Mesendoderm (in vitro differentiated cells): ENCODE results near the gene CEP41.

Source experiments
- DNase-seq: peaks from one replicate; pipeline ENCODE4 v3.0.0; 2013
- H2AK5ac ChIP-seq: 2 replicates; pipeline ENCODE4 v1.6.1; 2013; ENCODE audit warnings: low read length, inconsistent platforms
- H2BK120ac ChIP-seq: 2 replicates; pipeline ENCODE4 v1.6.1; 2013; ENCODE audit warnings: low read depth, mild to moderate bottlenecking, low read length, moderate library complexity, mixed read lengths
- H2BK15ac ChIP-seq: replicated peaks from 2 replicates; pipeline ENCODE4 v1.6.1; 2013; ENCODE audit warnings: low read depth, mild to moderate bottlenecking, moderate library complexity
- H2BK5ac ChIP-seq: 2 replicates; pipeline ENCODE4 v1.6.1; 2013; ENCODE audit warnings: low read length, inconsistent platforms
- H3K18ac ChIP-seq: 2 replicates; pipeline ENCODE4 v1.6.1; 2013; ENCODE audit warnings: mild to moderate bottlenecking, low read length, mixed read lengths
- H3K23ac ChIP-seq: one replicate; pipeline ENCODE4 v1.6.1; 2013; ENCODE audit warnings: low read length
- H3K27ac ChIP-seq: 2 replicates; pipeline ENCODE4 v1.5.1; 2013; ENCODE audit warnings: low read depth, mild to moderate bottlenecking, inconsistent platforms, low read length, moderate library complexity
- H3K27me3 ChIP-seq: 2 replicates; pipeline ENCODE4 v1.6.1; 2013; ENCODE audit warnings: low read length, control low read depth, mild to moderate bottlenecking, inconsistent platforms; ENCODE audit not compliant: insufficient read depth, poor library complexity
- H3K36me3 ChIP-seq: 2 replicates; pipeline ENCODE4 v1.6.1; 2013; ENCODE audit warnings: low read length, inconsistent platforms; ENCODE audit not compliant: control insufficient read depth, insufficient read depth
- H3K4ac ChIP-seq: one replicate; pipeline ENCODE4 v1.6.1; 2013; ENCODE audit warnings: low read depth, mild to moderate bottlenecking, low read length, moderate library complexity
- H3K4me1 ChIP-seq: 2 replicates; pipeline ENCODE4 v1.6.1; 2013; ENCODE audit warnings: low read depth, low read length, inconsistent platforms; ENCODE audit not compliant: control insufficient read depth
- H3K4me2 ChIP-seq: 2 replicates; pipeline ENCODE4 v1.6.1; 2013; ENCODE audit warnings: low read length
- H3K4me3 ChIP-seq: 2 replicates; pipeline ENCODE4 v1.5.1; 2013; ENCODE audit warnings: mild to moderate bottlenecking, low read length
- H3K56ac ChIP-seq: one replicate; pipeline ENCODE4 v1.6.1; 2013; ENCODE audit warnings: low read length
- H3K79me1 ChIP-seq: 2 replicates; pipeline ENCODE4 v1.6.1; 2013; ENCODE audit warnings: low read length, inconsistent platforms
- H3K79me2 ChIP-seq: 2 replicates; pipeline ENCODE4 v1.6.1; 2013; ENCODE audit warnings: mild to moderate bottlenecking, low read length; ENCODE audit not compliant: control insufficient read depth, insufficient read depth
- H3K9ac ChIP-seq: 2 replicates; pipeline ENCODE4 v1.6.1; 2013; ENCODE audit warnings: low read length, inconsistent platforms
- H4K5ac ChIP-seq: one replicate; pipeline ENCODE4 v1.6.1; 2013; ENCODE audit warnings: low read length
- H4K8ac ChIP-seq: one replicate; pipeline ENCODE4 v1.6.1; 2013; ENCODE audit warnings: low read depth, mild to moderate bottlenecking, control low read depth, low read length, moderate library complexity
- WGBS: extraction: QIAGEN DNeasy Blood & Tissue Kit; methylation state at CpG from one replicate; pipeline ENCODE4 v1.1.7; 2013; ENCODE audit warnings: low lambda C conversion rate, missing lambda C conversion rate; ENCODE audit not compliant: insufficient coverage; ENCODE audit errors: extremely low coverage; 5-methylcytosine and 5-hydroxymethylcytosine counted together

The CEP41 gene

DNA sequence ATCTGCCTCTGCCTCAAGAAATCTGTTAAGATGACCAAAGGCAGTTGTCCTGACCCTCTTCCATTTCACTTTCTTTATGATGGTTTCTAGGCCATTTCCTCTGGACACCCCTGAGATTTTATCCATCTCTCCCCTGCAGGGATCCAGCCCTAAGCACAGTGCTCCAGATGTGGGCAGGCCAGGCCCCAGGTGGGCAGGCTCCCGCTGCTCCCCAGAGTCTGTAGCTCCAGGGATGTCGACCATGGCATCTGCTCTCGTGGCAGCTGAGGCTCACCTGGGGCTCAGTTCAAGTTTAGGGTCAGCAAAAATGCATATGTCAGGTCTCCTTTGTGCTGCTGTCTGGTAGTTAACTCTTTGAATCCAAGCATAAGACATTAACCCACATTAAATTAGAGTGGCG, 11.8 kb downstream of the CEP41 start:
- H3K4ac ChIP-seq, result no peak overlapping the region
- H3K4me1 ChIP-seq, result no peaks in the 10 kb centered on the region
- no peak overlapping the region for H3K56ac ChIP-seq
- H3K4me3 ChIP-seq, result no peak overlapping the region
- no peak overlapping the region for H3K9ac ChIP-seq
- H3K79me1 ChIP-seq, result no peaks in the 10 kb centered on the region
- no peak overlapping the region for H2BK15ac ChIP-seq
- H3K27ac ChIP-seq, result no peak overlapping the region
- H3K36me3 ChIP-seq, result no peaks in the 10 kb centered on the region
- no peak overlapping the region for H2BK5ac ChIP-seq
- H3K4me2 ChIP-seq, result no peak overlapping the region
- H2AK5ac ChIP-seq, result no peak overlapping the region
- WGBS, result no CpG with 5 or more reads among the region's 4 CpGs
- no peak overlapping the region for H2BK120ac ChIP-seq
- H4K8ac ChIP-seq, result no peak overlapping the region
- H3K18ac ChIP-seq, result no peak overlapping the region
- no peaks in the 10 kb centered on the region for H3K79me2 ChIP-seq
- H3K23ac ChIP-seq, result no peak overlapping the region
- no peaks in the 10 kb centered on the region for H3K27me3 ChIP-seq
- no peak overlapping the region for H4K5ac ChIP-seq
- no peak for DNase-seq

- H3K18ac ChIP-seq, result no peak overlapping the region
- H3K4me1 ChIP-seq, result no peaks in the 10 kb centered on the region
- H3K36me3 ChIP-seq, result no peaks in the 10 kb centered on the region
- H2BK5ac ChIP-seq, result no peak overlapping the region
- WGBS, result 100% methylated on average over 2 of the region's 4 CpGs
- H3K23ac ChIP-seq, result no peak overlapping the region
- no peak for DNase-seq
- no peak overlapping the region for H3K9ac ChIP-seq
- no peak overlapping the region for H2BK15ac ChIP-seq
- H3K56ac ChIP-seq, result no peak overlapping the region
- H3K4me3 ChIP-seq, result no peak overlapping the region
- H4K5ac ChIP-seq, result no peak overlapping the region
- no peaks in the 10 kb centered on the region for H3K27me3 ChIP-seq
- H4K8ac ChIP-seq, result no peak overlapping the region
- no peaks in the 10 kb centered on the region for H3K79me2 ChIP-seq
- H3K27ac ChIP-seq, result no peak overlapping the region
- H3K79me1 ChIP-seq, result no peaks in the 10 kb centered on the region
- H3K4me2 ChIP-seq, result no peak overlapping the region
- no peak overlapping the region for H2BK120ac ChIP-seq
- no peak overlapping the region for H2AK5ac ChIP-seq
- no peak overlapping the region for H3K4ac ChIP-seq
Observed at GRCh38 chr7:130426564-130426963, 14.3 kb downstream of the CEP41 start.

- Histone ChIP-seq H3K56ac (no peak overlapping the region), H3K4me1 (no peaks in the 10 kb centered on the region), H3K4me2 (no peak overlapping the region), H3K27ac (no peak overlapping the region), H3K36me3 (no peaks in the 10 kb centered on the region), H2AK5ac (no peak overlapping the region), H3K27me3 (no peaks in the 10 kb centered on the region), H3K18ac (no peak overlapping the region), H2BK15ac (no peak overlapping the region), H3K9ac (no peak overlapping the region), H4K8ac (no peak overlapping the region), H3K23ac (no peak overlapping the region), H3K4me3 (no peak overlapping the region), H3K79me2 (no peaks in the 10 kb centered on the region), H2BK5ac (no peak overlapping the region), H4K5ac (no peak overlapping the region), H2BK120ac (no peak overlapping the region), H3K4ac (no peak overlapping the region), H3K79me1 (no peaks in the 10 kb centered on the region)
- no CpG with 5 or more reads among the region's 4 CpGs for WGBS
- no peak for DNase-seq
Observed at GRCh38 chr7:130425796-130426195, 15.0 kb downstream of the CEP41 start.

GRCh38 chr7:130423501-130424037, 17.2 kb downstream of the CEP41 start:
- no peak overlapping the region for H2BK5ac ChIP-seq
- H3K79me2 ChIP-seq, result no peaks in the 10 kb centered on the region
- WGBS, result no CpG with 5 or more reads among the region's 3 CpGs
- H3K56ac ChIP-seq, result no peak overlapping the region
- H3K4me2 ChIP-seq, result no peak overlapping the region
- H3K9ac ChIP-seq, result no peak overlapping the region
- no peaks in the 10 kb centered on the region for H3K4me1 ChIP-seq
- H3K4ac ChIP-seq, result no peak overlapping the region
- no peak overlapping the region for H3K27ac ChIP-seq
- H3K27me3 ChIP-seq, result no peaks in the 10 kb centered on the region
- H3K4me3 ChIP-seq, result no peak overlapping the region
- no peak overlapping the region for H2BK120ac ChIP-seq
- no peak for DNase-seq
- H3K79me1 ChIP-seq, result no peaks in the 10 kb centered on the region
- no peak overlapping the region for H3K18ac ChIP-seq
- no peaks in the 10 kb centered on the region for H3K36me3 ChIP-seq
- no peak overlapping the region for H2AK5ac ChIP-seq
- no peak overlapping the region for H2BK15ac ChIP-seq
- no peak overlapping the region for H3K23ac ChIP-seq
- H4K8ac ChIP-seq, result no peak overlapping the region
- H4K5ac ChIP-seq, result no peak overlapping the region

GRCh38 chr7:130421684-130422083, 19.1 kb downstream of the CEP41 start:
- no CpG with 5 or more reads among the region's 2 CpGs for WGBS
- no peak overlapping the region for H4K5ac ChIP-seq
- H3K79me2 ChIP-seq, result no peaks in the 10 kb centered on the region
- no peak overlapping the region for H2AK5ac ChIP-seq
- H3K56ac ChIP-seq, result no peak overlapping the region
- H3K79me1 ChIP-seq, result no peaks in the 10 kb centered on the region
- no peaks in the 10 kb centered on the region for H3K4me1 ChIP-seq
- H3K27me3 ChIP-seq, result no peaks in the 10 kb centered on the region
- H2BK120ac ChIP-seq, result no peak overlapping the region
- no peak overlapping the region for H4K8ac ChIP-seq
- H3K27ac ChIP-seq, result no peak overlapping the region
- no peak overlapping the region for H2BK15ac ChIP-seq
- H3K23ac ChIP-seq, result no peak overlapping the region
- H3K18ac ChIP-seq, result no peak overlapping the region
- H3K36me3 ChIP-seq, result no peaks in the 10 kb centered on the region
- no peak for DNase-seq
- no peak overlapping the region for H3K9ac ChIP-seq
- no peak overlapping the region for H3K4ac ChIP-seq
- no peak overlapping the region for H3K4me3 ChIP-seq
- H3K4me2 ChIP-seq, result no peak overlapping the region
- no peak overlapping the region for H2BK5ac ChIP-seq

DNA sequence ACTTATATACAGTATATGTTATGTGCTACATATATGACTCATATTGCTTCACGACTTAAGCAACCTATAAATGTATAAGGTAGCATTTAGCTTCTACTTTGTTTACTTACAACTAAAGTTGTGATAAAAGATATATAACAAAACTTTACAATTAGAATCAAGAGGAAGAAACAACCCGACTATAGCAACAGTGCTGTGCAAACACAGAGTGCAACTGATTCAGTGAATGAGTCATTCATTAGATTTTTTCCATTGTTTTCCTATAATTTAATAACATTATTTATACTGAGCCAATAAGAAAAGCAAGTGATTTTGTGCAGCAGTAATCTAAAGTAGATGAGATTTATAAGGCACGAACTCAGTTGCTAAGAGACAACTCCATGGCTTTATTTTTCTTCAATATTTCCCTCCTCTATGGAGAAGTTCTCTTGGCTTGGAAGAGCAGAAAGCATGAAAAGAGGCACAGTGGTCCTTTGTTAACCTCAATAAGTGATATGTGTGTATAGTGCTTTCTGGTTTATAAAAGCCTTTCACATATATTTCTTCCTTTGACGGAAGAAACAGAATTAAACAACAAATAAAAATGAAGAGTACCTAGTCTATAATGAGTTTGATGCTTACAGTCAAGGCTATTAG, 19.8 kb downstream of the CEP41 start:
- Histone ChIP-seq H3K4ac (no peak overlapping the region), H2BK5ac (no peak overlapping the region), H3K4me3 (no peak overlapping the region), H3K4me2 (no peak overlapping the region), H3K79me2 (no peaks in the 10 kb centered on the region), H3K56ac (no peak overlapping the region), H2BK15ac (no peak overlapping the region), H4K5ac (no peak overlapping the region), H3K36me3 (no peaks in the 10 kb centered on the region), H4K8ac (no peak overlapping the region), H3K27ac (no peak overlapping the region), H3K23ac (no peak overlapping the region), H3K18ac (no peak overlapping the region), H2BK120ac (no peak overlapping the region), H3K9ac (no peak overlapping the region), H3K79me1 (no peaks in the 10 kb centered on the region), H3K4me1 (no peaks in the 10 kb centered on the region), H3K27me3 (no peaks in the 10 kb centered on the region), H2AK5ac (no peak overlapping the region)
- DNase-seq, result no peak
- WGBS, result no CpG with 5 or more reads among the region's 4 CpGs
